ENCODE results near the gene PLCB2.

The PLCB2 gene

GRCh38 chr15:40252438-40253166 is 55.1 kb downstream of the PLCB2 start:
- in situ Hi-C loops (cut with MboI; ENCODE audit: low pct_unique_long_range_greater_than_20kb, low sequenced_read_pairs, unreplicated experiment): no loop called here
- peak; percentile 62 for DNase-seq (ENCODE audit: low spot score)
- TF ChIP-seq CTCF (IDR thresholded peaks at IDR 0.05; ENCODE audit: extremely low read depth, insufficient read depth, missing control alignments): no peak

- in situ Hi-C loops (cut with MboI; ENCODE audit: low pct_unique_long_range_greater_than_20kb, low sequenced_read_pairs, unreplicated experiment): no loop called here
- no peak for DNase-seq (ENCODE audit: low spot score)
- no peak for TF ChIP-seq CTCF (IDR thresholded peaks at IDR 0.05; ENCODE audit: extremely low read depth, insufficient read depth, missing control alignments)
These were observed 55.6 kb downstream of the PLCB2 start for GRCh38 chr15:40252141-40252437.

- DNase-seq (ENCODE audit: low spot score): no peak
- in situ Hi-C loops (cut with MboI; ENCODE audit: low pct_unique_long_range_greater_than_20kb, low sequenced_read_pairs, unreplicated experiment): no loop called here
- no peak for TF ChIP-seq CTCF (IDR thresholded peaks at IDR 0.05; ENCODE audit: extremely low read depth, insufficient read depth, missing control alignments)
These were observed 56.1 kb downstream of the PLCB2 start for GRCh38 chr15:40251486-40252140.

DNA sequence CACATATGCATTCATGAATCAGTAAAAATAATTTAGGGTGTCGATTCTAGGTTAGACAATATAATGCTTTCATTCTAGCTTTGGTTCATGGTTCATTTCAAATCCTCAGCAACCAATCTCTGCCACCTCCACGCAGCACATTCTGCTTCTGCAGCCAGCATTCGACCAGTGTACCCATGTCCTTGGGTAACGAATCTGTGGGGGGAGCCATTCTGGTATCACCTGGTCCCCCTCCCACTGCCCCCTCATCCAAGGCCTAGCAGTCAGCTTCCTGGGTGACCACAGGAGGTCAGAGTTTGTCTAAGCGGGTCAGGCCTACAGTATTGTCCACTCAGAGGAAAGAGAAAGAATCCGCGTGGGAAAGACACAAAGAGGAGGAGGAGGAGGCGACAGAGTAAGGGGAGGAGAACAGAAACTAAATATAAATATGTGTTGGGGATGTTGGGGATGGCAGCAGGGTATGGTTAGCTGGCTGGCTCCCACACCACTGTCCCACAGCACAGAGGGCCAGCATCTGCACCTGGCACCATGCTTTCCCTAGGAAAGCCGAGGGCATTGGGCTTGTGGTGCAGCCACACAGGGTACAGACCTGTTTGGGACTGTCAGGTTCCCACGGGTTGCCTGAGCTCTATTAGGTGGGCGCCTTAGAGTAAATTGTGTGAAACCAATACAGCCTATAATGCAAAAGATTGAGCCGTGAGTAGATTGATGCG is 56.8 kb downstream of the PLCB2 start:
- in situ Hi-C loops (cut with MboI; ENCODE audit: low pct_unique_long_range_greater_than_20kb, low sequenced_read_pairs, unreplicated experiment): no loop called here
- no peak for DNase-seq (ENCODE audit: low spot score)
- TF ChIP-seq CTCF (IDR thresholded peaks at IDR 0.05; ENCODE audit: extremely low read depth, insufficient read depth, missing control alignments): no peak

DNA sequence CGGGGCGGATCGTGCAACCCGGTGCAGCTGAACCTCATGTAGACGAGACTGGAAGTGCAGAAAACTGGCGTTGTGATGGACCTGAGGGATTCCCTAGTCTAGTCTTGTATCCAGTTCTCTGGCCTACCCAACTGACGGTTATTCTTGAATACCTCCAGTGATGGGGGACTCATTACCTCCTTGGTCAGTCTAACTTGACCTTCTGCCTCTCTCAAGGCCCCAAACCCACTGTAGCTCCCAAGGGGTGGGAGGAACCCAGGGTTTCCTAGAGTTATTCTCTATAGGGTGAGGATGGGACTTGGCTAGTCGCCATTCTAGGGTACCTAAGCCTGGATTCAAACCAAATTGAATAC is 57.5 kb downstream of the PLCB2 start:
- DNase-seq (ENCODE audit: low spot score): no peak
- no peak for TF ChIP-seq CTCF (IDR thresholded peaks at IDR 0.05; ENCODE audit: extremely low read depth, insufficient read depth, missing control alignments)
- in situ Hi-C loops (cut with MboI; ENCODE audit: low pct_unique_long_range_greater_than_20kb, low sequenced_read_pairs, unreplicated experiment): no loop called here

- TF ChIP-seq CTCF (IDR thresholded peaks at IDR 0.05; ENCODE audit: extremely low read depth, insufficient read depth, missing control alignments): no peak
- no peak for DNase-seq (ENCODE audit: low spot score)
These were observed 58.0 kb downstream of the PLCB2 start for GRCh38 chr15:40249477-40250303.

More at GRCh38 chr15:40249477-40250303, 58.0 kb downstream of the PLCB2 start:
- in situ Hi-C loops (cut with MboI; ENCODE audit: low pct_unique_long_range_greater_than_20kb, low sequenced_read_pairs, unreplicated experiment): no loop called here

Measured in GM13977 (cell line).